ENCODE results near the gene ADAP1. TPM values are rescaled to one million over a fixed set of nuclear protein-coding genes. Genes with fewer than 3 reads are reported as not detected.

Gene ADAP1
- total RNA-seq, 1 experiment from 2014 or later: 31.2 TPM

GRCh38 chr7:983616-984071 lies 29.2 kb upstream of the ADAP1 start:
- Histone ChIP-seq H3K9ac (ENCODE audit: low read length) (no peak overlapping the region), H3K36me3 (ENCODE audit: low read depth, low read length) (no peaks in the 10 kb centered on the region), H3K79me2 (ENCODE audit: low read length) (no peaks in the 10 kb centered on the region), H4K20me1 (ENCODE audit: low read length) (no peaks in the 10 kb centered on the region), H3K9me3 (ENCODE audit: low read length) (no peaks in the 10 kb centered on the region), H3K4me2 (ENCODE audit: low read length) (no peak overlapping the region), H3K27me3 (ENCODE audit: low read length) (no peaks in the 10 kb centered on the region), H2AFZ (ENCODE audit: low read length) (no peak overlapping the region), H3K27ac (ENCODE audit: low read length) (no peak overlapping the region), H3K9me2 (replicated peaks; ENCODE audit: low read length) (no peaks in the 10 kb centered on the region), H3F3A (ENCODE audit: low read length, unreplicated experiment) (no peaks in the 10 kb centered on the region), H3K4me3 (ENCODE audit: low read length) (no peak overlapping the region), H3K4me1 (ENCODE audit: insufficient read depth, low read length) (no peaks in the 10 kb centered on the region)
- BruUV-seq (replicated peaks): no TSS peak
- ChIA-PET POLR2A (ENCODE audit: unreplicated experiment) (no interaction called here), CTCF (no interaction called here)
- intact Hi-C loops (cut with micrococcal nuclease): no loop called here
- TF ChIP-seq CTCF (conservative IDR thresholded peaks at IDR 0.05; ENCODE audit: low read depth, low read length) (no peak), EZH2phosphoT487 (IDR thresholded peaks at IDR 0.05; ENCODE audit: borderline replicate concordance, low read length) (no peak), EZH2 (IDR thresholded peaks at IDR 0.05; ENCODE audit: low read length, unreplicated experiment) (no peak)
- DNase-seq (no peak), ATAC-seq (no peak)

GRCh38 chr7:983004-983615 lies 28.6 kb upstream of the ADAP1 start, which contains the start of gene CYP2W1:
TSS of gene CYP2W1 (plus strand) at chr7:983181. CDS start at chr7:983212, 31 bp downstream.
- no peak for ATAC-seq
- Histone ChIP-seq H3K36me3 (ENCODE audit: low read depth, low read length) (no peaks in the 10 kb centered on the region), H3K4me1 (ENCODE audit: insufficient read depth, low read length) (no peaks in the 10 kb centered on the region), H3K9me2 (replicated peaks; ENCODE audit: low read length) (no peaks in the 10 kb centered on the region), H3F3A (ENCODE audit: low read length, unreplicated experiment) (no peaks in the 10 kb centered on the region), H3K4me2 (ENCODE audit: low read length) (no peak within 1 kb of the TSS), H3K79me2 (ENCODE audit: low read length) (no peaks in the 10 kb centered on the region), H3K9me3 (ENCODE audit: low read length) (no peaks in the 10 kb centered on the region), H3K4me3 (ENCODE audit: low read length) (no peak within 1 kb of the TSS), H3K27me3 (ENCODE audit: low read length) (no peaks in the 10 kb centered on the region), H3K9ac (ENCODE audit: low read length) (no peak within 1 kb of the TSS), H3K27ac (ENCODE audit: low read length) (no peak within 1 kb of the TSS), H4K20me1 (ENCODE audit: low read length) (no peaks in the 10 kb centered on the region), H2AFZ (ENCODE audit: low read length) (no peak within 1 kb of the TSS)
- no TSS peak for BruUV-seq (replicated peaks)
- no peak for DNase-seq
- ChIA-PET CTCF (no interaction called here), POLR2A (ENCODE audit: unreplicated experiment) (no interaction called here)
- TF ChIP-seq EZH2phosphoT487 (IDR thresholded peaks at IDR 0.05; ENCODE audit: borderline replicate concordance, low read length) (no peak), CTCF (conservative IDR thresholded peaks at IDR 0.05; ENCODE audit: low read depth, low read length) (no peak)
- intact Hi-C loops (cut with micrococcal nuclease): no loop called here

GRCh38 chr7:982511-983003 lies 28.1 kb upstream of the ADAP1 start:
- no peak for ATAC-seq
- no peak overlapping the region for H2AFZ ChIP-seq (ENCODE audit: low read length)
- no peak overlapping the region for H3K27ac ChIP-seq (ENCODE audit: low read length)
- no peak overlapping the region for H3K4me2 ChIP-seq (ENCODE audit: low read length)
- TF ChIP-seq EZH2 (IDR thresholded peaks at IDR 0.05; ENCODE audit: low read length, unreplicated experiment): no peak
- no peak for TF ChIP-seq CTCF (conservative IDR thresholded peaks at IDR 0.05; ENCODE audit: low read depth, low read length)
- TF ChIP-seq EZH2phosphoT487 (IDR thresholded peaks at IDR 0.05; ENCODE audit: borderline replicate concordance, low read length): no peak
- H3F3A ChIP-seq (ENCODE audit: low read length, unreplicated experiment): no peaks in the 10 kb centered on the region
- no peak overlapping the region for H3K4me3 ChIP-seq (ENCODE audit: low read length)
- POLR2A ChIA-PET (ENCODE audit: unreplicated experiment): no interaction called here
- no peaks in the 10 kb centered on the region for H3K9me3 ChIP-seq (ENCODE audit: low read length)
- H3K36me3 ChIP-seq (ENCODE audit: low read depth, low read length): no peaks in the 10 kb centered on the region
- intact Hi-C loops (cut with micrococcal nuclease): no loop called here
- no peaks in the 10 kb centered on the region for H3K27me3 ChIP-seq (ENCODE audit: low read length)
- H4K20me1 ChIP-seq (ENCODE audit: low read length): no peaks in the 10 kb centered on the region
- no peaks in the 10 kb centered on the region for H3K9me2 ChIP-seq (replicated peaks; ENCODE audit: low read length)
- H3K79me2 ChIP-seq (ENCODE audit: low read length): no peaks in the 10 kb centered on the region
- no peak overlapping the region for H3K9ac ChIP-seq (ENCODE audit: low read length)
- no peak for DNase-seq
- BruUV-seq (replicated peaks): no TSS peak
- CTCF ChIA-PET: no interaction called here
- no peaks in the 10 kb centered on the region for H3K4me1 ChIP-seq (ENCODE audit: insufficient read depth, low read length)

Measured in PC-3 (cell line).